ENCODE results near the gene PPP5C. TPM values are rescaled to one million over a fixed set of nuclear protein-coding genes. Genes with fewer than 3 reads are reported as not detected.

Gene PPP5C
- total and polyA plus RNA-seq, 9 of the 15 experiments (the other 6 are each of a cell fraction or from before 2014, with no cell fraction given), result 1.9 to 166 (median 108) TPM

GRCh38 chr19:46428239-46429135 is 81.6 kb downstream of the PPP5C start, which contains the start of gene PNMA8C (continued):
- TF ChIP-seq, protein P1, sequence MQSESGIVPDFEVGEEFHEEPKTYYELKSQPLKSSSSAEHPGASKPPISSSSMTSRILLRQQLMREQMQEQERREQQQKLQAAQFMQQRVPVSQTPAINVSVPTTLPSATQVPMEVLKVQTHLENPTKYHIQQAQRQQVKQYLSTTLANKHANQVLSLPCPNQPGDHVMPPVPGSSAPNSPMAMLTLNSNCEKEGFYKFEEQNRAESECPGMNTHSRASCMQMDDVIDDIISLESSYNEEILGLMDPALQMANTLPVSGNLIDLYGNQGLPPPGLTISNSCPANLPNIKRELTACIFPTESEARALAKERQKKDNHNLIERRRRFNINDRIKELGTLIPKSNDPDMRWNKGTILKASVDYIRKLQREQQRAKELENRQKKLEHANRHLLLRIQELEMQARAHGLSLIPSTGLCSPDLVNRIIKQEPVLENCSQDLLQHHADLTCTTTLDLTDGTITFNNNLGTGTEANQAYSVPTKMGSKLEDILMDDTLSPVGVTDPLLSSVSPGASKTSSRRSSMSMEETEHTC (IDR thresholded peaks at IDR 0.05), result no peak
- TF ChIP-seq BMI1 (IDR thresholded peaks at IDR 0.05; ENCODE audit: low read length), result peak; percentile 71; the same call in 1 of the 2 replicates
- no peak for TF ChIP-seq ZNF551 (CRISPR knock-in tag; IDR thresholded peaks at IDR 0.05)
- TF ChIP-seq HDAC1 (IDR thresholded peaks at IDR 0.05), result peak in 1 of 2 experiments; percentile 26; a peak in 1 of 4 replicates
- TF ChIP-seq ZBTB17 (CRISPR knock-in tag; IDR thresholded peaks at IDR 0.05), result no peak
- TF ChIP-seq NFIC (IDR thresholded peaks at IDR 0.05), result peak; percentile 30; the same call in 1 of the 2 replicates
- 0 out of 2 replicates have a peak, but pooled peaks have one; percentile 30 for TF ChIP-seq CREB3 (tag; conservative IDR thresholded peaks at IDR 0.05; ENCODE audit: low read depth)
- peak; percentile 50; the same call in 1 of the 2 replicates for TF ChIP-seq ETV1 (tag; conservative IDR thresholded peaks at IDR 0.05; ENCODE audit: low read depth)
- TF ChIP-seq RREB1 (CRISPR knock-in tag; IDR thresholded peaks at IDR 0.05), result peak; percentile 56; the same call in 1 of the 2 replicates
- 0 out of 2 replicates have a peak, but pooled peaks have one; percentile 35 for TF ChIP-seq NBN (IDR thresholded peaks at IDR 0.05; ENCODE audit: low read depth)
- peak; percentile 88 for TF ChIP-seq JUN (IDR thresholded peaks at IDR 0.05; ENCODE audit: borderline replicate concordance, low read depth, low read length)
- 0 out of 2 replicates have a peak, but pooled peaks have one; percentile 36 for TF ChIP-seq JUN (CRISPR knock-in tag; IDR thresholded peaks at IDR 0.05; ENCODE audit: borderline replicate concordance)
- TF ChIP-seq CREM (IDR thresholded peaks at IDR 0.05; ENCODE audit: low read depth), result peak; percentile 93
- TF ChIP-seq RFX5 (IDR thresholded peaks at IDR 0.05; ENCODE audit: low read depth, low read length), result 0 out of 2 replicates have a peak, but pooled peaks have one; percentile 41
- TF ChIP-seq ATF7 (IDR thresholded peaks at IDR 0.05), result peak; percentile 97
- no peak for TF ChIP-seq ZNF778 (CRISPR knock-in tag; IDR thresholded peaks at IDR 0.05)
- peak; percentile 89 for TF ChIP-seq JUND (IDR thresholded peaks at IDR 0.05; ENCODE audit: borderline replicate concordance, low read depth, low read length)
- TF ChIP-seq JUND (tag; IDR thresholded peaks at IDR 0.05; ENCODE audit: borderline replicate concordance, low read depth, low read length), result peak; percentile 84; the same call in 2 of the 3 replicates
- TF ChIP-seq EP400 (IDR thresholded peaks at IDR 0.05), result no peak
